ENCODE data around the gene FRMPD4.

FRMPD4 gene

GRCh38 chrX:12554206-12554605, 415.9 kb downstream of the FRMPD4 start:
- DNase-seq = no peak

DNA sequence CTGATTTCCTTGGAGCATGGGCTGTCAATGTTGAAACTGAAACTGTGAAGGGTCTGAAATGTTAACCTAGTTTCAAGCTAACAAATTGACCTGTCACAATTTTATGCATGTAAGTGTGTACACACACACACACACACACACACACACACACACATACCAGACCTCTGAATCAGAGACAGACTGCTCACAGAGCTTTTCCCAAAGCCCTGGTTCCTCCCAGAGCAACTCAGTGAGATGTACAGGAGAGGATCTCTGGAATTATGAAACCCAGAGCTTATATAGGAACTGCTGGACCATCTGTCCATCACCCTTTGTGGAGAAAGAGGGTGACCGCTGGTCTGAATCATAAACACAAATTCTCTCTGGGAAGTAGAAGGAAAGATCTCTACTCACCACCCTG, 424.8 kb downstream of the FRMPD4 start:
- DNase-seq = no peak

DNA sequence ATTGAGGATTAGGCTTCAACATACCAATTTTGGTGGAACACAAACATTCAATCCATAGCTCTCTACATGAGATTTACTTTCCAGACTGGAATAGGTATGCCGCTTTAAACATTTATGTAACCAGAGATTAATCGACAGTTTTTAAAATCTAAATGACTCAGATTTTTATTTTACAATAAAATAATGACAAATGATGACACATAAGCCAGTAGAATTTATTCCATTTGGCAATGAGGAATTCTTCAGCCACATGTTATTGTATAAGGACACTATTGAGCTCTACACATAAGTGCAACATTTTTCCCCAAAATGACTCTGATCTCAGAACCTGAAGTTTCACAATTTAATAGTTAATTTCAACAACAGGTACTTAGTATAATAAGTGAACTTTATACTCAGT, 425.9 kb downstream of the FRMPD4 start:
- DNase-seq = no peak

- DNase-seq = no peak
These were observed 429.6 kb downstream of the FRMPD4 start for GRCh38 chrX:12567857-12568256.

GRCh38 chrX:12570859-12571501, 432.7 kb downstream of the FRMPD4 start:
- no peak for DNase-seq

DNA sequence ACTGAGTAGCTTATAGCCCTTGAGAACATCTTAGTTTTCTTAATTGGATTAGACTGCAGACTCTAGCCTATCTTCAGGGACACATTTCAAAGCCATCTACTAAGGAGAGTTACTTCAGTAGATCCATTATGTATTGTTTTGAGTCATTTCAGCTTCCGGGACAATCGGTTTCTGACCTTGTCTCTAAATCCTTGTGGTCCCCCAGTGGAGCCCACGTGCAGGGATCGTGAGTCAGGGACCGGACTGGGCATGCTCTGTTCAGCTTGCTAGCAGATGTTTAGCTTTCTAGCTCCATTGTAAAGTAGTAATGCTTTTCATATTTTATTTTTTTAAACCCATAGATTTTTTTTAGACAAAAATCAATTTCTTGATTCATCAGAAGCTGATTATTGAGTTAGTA, 441.0 kb downstream of the FRMPD4 start:
- DNase-seq = no peak

GRCh38 chrX:12580548-12580947, 442.3 kb downstream of the FRMPD4 start:
- no peak for DNase-seq

DNA sequence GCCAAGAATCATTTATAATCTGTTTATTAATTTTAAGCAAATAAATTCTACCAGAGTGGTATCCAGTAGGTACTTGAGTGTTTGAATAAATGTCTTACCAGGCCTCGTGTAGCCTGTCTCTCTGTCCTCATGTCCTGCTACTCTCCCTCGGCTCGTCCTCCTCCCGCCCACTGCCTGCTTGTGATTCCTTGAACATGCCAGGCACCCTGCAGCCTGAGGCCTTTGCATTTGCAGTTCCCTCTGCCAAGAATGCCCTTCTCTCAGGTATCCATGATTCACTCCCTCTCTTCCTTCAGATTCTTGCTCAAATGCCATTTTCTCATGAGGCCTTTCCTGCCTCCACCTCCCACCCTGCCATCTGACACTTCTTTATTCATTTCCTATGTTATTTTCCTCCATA, 443.3 kb downstream of the FRMPD4 start:
- no peak for DNase-seq

GRCh38 chrX:12582649-12583048, 444.4 kb downstream of the FRMPD4 start:
- no peak for DNase-seq

DNA sequence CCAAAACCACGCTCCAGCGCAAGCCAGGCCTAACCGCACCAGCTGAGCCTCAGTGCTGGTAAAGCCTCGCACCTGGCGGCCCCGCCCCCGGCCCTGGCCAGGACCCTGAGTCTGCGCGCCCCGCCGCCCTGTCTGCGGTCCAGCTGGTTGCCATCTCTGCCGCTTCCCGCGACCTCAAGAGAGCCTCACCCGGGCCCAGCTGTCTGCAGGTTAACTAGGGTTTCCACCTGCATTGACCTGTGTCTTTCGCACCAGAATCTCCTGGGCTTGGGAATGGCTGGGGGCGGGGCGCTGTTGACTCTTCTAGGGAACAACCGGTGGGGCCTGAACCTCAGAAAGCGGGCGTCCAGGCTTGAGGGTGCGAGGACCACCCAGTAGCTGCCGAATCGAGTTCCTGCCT, 445.3 kb downstream of the FRMPD4 start:
- DNase-seq = no peak

DNA sequence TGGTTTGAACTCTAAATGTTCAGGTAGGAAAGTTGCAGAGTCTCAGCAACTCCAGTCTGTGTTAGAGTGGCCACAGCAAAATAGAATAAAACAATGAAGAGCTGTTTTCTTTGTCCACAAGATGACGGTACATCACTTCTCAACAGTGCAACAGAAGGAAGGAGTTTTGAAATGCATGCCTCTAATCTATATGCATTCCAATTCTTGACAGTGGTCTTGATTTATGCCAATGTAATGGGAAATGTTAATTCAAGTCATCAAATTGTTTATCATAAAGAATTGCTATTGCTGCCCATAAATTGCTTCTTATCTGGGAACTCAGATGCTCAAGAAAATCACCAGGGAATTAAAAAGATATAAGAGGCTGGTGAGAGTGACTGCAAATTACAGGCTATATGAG, 457.4 kb downstream of the FRMPD4 start:
- DNase-seq = no peak

DNA sequence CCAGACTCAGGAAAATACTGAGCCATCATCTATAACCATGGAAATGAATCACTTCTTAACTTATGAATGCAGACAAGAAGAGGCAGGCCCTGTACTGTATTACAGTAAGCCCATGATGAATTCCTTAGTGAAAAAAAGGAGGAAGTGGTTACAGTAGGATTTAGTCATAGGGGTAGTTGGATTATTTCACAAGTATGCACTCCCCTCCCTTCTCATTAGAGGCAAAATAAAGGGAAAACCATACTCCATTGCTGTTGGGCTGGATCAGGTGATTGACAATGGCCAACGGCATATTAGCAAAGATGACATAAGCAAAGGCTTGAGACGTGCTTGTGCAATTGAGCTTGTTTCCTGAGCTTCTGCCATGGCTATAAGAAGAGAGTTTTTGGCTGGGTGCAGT, 471.8 kb downstream of the FRMPD4 start:
- no peak for DNase-seq

DNA sequence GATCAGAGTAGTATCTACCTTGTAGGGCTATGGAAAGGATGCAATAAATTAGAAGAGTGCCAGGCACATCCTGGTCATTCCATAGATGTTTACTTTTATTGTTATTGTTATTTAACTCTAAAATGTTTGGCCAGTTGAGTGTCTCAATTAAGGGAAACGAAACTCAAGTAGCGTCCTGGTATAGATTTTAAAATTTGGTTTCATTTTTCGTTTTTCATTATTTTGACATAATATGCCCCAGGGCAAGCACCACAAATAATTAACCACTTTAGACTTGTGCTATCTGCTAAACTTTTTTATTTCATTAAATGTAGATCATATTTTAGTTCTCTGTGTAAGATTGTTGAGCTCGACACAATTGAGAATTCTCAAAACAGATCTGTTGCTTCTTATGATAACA, 473.2 kb downstream of the FRMPD4 start:
- DNase-seq = no peak

DNA sequence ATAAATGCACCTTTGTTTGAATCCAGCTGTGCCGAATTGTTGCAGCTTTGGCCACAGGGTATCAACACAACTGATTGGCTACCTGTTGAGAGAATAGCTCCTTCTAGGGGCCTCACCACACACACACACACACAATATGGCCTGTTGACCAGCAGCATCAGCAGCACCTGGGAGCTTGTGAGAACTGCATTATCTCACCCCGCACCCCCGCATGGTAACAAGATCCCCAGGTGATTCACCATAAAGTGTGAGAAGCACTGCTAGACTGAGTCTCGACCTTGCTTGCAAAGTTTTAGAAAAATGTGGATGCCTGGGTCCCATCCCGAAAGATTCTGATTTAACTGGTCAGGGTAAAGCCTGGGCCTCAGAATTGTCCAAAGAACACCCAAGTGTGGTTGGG, 476.0 kb downstream of the FRMPD4 start:
- DNase-seq = no peak

DNA sequence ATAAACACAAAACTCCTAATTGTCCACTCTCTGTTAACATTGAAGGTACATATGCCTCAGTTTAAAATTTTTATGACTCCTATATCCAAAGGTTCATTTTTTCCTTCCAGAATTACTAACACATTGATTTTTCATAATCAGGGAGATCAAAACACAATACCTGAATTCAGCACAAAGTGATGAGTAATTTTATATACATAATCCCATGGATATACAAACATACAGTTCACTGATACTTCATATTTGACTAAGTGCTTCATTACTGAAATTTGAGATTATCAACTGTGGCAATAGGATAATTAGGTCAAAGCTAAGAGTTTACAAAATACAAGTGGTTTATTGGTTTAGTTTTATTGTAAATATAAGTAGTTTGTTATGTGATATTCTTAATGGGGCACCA, 476.8 kb downstream of the FRMPD4 start:
- no peak for DNase-seq

DNA sequence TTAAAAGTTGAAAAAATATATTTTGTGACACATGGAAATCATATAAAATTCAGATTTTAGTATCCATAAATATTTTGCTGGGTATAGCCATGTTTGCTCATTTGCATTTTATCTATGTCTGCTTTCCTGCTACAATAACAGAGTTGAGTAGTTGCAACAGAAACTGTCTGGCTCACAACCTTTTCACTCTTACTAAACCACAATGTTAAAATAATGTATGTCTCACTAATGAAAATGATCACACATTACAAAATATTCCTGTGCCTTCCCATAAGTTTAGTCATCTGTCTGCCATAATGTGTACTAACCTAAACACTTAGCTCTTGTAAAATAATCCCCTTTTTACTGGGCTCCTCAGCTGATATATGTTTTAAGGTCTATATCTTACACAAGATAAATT, 479.0 kb downstream of the FRMPD4 start:
- no peak for DNase-seq

DNA sequence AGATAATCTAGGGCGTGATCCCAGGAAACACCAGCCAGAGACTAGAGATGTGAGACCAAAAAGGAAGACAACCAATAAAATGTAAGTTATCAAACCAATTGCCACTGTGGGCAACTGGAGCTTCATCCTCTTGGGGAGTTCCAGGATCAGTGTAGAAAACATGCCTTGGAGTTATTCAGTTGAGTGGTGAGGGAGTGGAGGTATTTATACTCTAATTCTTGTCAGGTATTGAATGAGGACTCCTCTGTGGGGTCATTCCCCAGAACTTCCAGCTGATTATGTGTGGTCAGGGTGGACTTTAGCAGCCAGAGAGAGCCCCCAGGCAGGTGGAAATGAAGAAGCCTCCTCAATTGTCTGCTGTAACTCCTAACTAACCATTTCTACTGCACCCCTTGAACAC, 509.0 kb downstream of the FRMPD4 start:
- no peak for DNase-seq

GRCh38 chrX:12648995-12649394, 510.7 kb downstream of the FRMPD4 start:
- DNase-seq = no peak

- DNase-seq = no peak
These were observed 519.2 kb downstream of the FRMPD4 start for GRCh38 chrX:12657433-12657832.

DNA sequence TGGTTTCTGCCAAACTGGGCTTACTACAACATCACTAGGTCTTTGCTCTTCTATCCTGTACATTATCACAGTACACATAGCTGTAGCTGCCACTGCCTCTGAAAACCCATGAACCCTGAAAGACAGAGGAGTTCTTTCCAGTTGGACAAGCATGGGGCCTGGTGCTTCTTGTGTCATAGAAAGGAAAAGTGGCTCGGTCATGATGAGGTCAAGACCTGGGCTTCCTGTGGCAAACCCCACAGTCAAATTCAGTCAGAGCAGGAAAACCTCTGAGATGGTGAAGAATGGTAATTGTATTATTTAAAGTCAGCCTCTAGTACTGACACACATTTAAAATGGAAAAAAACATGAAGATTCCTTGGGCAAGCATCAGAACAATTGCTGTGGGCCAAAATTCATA, 519.6 kb downstream of the FRMPD4 start:
- no peak for DNase-seq

GRCh38 chrX:12661464-12661863, 523.2 kb downstream of the FRMPD4 start:
- DNase-seq = no peak

GRCh38 chrX:12672367-12673106, 534.3 kb downstream of the FRMPD4 start:
- no peak for DNase-seq

- no peak for DNase-seq
These were observed 535.2 kb downstream of the FRMPD4 start for GRCh38 chrX:12673487-12673886.

GRCh38 chrX:12679522-12679921, 541.2 kb downstream of the FRMPD4 start:
- no peak for DNase-seq

GRCh38 chrX:12681047-12681446, 542.8 kb downstream of the FRMPD4 start:
- DNase-seq = no peak
